Measurements from ENCODE around the gene NAXE. TPM values are rescaled to one million over a fixed set of nuclear protein-coding genes. Genes with fewer than 3 reads are reported as not detected.

NAXE gene
- total RNA-seq, 4 donors from 2014 or later, result 42.7 to 80.8 (median 63.3) TPM

DNA sequence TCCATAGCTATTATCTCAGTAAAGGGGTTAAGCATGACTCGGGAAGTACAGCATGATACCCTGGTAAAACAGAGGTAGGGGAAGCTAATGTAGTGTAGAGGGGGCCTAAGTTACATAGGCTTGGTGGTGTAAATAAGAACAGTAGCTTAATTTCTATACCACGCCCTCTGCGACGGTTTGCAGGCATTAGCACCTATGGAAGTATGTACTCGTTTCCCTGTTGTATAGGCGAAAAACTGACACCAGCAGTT, 470 bp upstream of the NAXE start:
- Histone ChIP-seq H3K4me1 (peaks cover 16% of the 10 kb centered on the region), H3K9me3 (no peaks in the 10 kb centered on the region), H3K4me3 (peak overlapping the region; percentile 57), H3K27ac (peak overlapping the region; percentile 80), H3K36me3 (peaks cover 29% of the 10 kb centered on the region), H3K27me3 (no peaks in the 10 kb centered on the region)
- TF ChIP-seq EP300 (IDR thresholded peaks at IDR 0.05) (no peak), POLR2A (IDR thresholded peaks at IDR 0.05) (no peak), POLR2AphosphoS5 (IDR thresholded peaks at IDR 0.05) (no peak)
- TF ChIP-seq, protein P1, sequence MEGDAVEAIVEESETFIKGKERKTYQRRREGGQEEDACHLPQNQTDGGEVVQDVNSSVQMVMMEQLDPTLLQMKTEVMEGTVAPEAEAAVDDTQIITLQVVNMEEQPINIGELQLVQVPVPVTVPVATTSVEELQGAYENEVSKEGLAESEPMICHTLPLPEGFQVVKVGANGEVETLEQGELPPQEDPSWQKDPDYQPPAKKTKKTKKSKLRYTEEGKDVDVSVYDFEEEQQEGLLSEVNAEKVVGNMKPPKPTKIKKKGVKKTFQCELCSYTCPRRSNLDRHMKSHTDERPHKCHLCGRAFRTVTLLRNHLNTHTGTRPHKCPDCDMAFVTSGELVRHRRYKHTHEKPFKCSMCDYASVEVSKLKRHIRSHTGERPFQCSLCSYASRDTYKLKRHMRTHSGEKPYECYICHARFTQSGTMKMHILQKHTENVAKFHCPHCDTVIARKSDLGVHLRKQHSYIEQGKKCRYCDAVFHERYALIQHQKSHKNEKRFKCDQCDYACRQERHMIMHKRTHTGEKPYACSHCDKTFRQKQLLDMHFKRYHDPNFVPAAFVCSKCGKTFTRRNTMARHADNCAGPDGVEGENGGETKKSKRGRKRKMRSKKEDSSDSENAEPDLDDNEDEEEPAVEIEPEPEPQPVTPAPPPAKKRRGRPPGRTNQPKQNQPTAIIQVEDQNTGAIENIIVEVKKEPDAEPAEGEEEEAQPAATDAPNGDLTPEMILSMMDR (IDR thresholded peaks at IDR 0.05), result no peak
- no peak for DNase-seq (ENCODE audit: low spot score in 2 of 2)
- WGBS, result 15% methylated on average over 6 of the region's 6 CpGs

DNA sequence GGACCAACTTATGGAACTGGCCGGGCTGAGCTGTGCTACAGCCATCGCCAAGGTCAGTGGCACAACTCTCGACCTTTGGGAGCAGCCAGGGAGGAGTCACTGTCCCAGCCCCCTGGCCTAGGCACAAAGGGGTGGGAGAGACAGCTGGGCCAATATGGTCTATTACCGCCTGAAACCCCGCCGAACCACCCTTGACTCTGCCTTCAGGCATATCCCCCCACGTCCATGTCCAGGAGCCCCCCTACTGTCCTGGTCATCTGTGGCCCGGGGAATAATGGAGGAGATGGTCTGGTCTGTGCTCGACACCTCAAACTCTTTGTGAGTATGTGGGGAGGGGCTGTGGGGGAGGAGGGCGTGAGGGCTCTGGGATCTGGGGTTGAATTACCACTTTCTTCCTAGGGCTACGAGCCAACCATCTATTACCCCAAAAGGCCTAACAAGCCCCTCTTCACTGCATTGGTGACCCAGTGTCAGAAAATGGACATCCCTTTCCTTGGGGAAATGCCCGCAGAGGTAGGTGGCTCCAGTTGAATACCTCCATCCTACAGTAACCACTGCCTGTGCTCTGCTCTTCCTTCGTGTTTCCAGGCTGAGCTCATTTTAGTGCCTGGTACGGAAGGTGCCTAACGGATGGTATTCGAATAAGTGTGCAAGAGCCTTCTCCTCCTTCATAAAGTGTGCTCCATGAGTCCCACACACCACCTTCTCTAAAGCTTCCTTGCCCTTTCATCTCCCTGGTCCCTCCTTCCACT, 758 bp downstream of the NAXE start:
- no peak for DNase-seq (ENCODE audit: low spot score in 2 of 2)
- Histone ChIP-seq H3K9me3 (no peaks in the 10 kb centered on the region), H3K4me3 (peak overlapping the region; percentile 57), H3K27ac (peak overlapping the region; percentile 80), H3K36me3 (peaks cover 41% of the 10 kb centered on the region), H3K27me3 (no peaks in the 10 kb centered on the region), H3K4me1 (peaks cover 16% of the 10 kb centered on the region)
- TF ChIP-seq POLR2AphosphoS5 (IDR thresholded peaks at IDR 0.05), result no peak
- WGBS, result 54% methylated on average over 11 of the region's 16 CpGs

DNA sequence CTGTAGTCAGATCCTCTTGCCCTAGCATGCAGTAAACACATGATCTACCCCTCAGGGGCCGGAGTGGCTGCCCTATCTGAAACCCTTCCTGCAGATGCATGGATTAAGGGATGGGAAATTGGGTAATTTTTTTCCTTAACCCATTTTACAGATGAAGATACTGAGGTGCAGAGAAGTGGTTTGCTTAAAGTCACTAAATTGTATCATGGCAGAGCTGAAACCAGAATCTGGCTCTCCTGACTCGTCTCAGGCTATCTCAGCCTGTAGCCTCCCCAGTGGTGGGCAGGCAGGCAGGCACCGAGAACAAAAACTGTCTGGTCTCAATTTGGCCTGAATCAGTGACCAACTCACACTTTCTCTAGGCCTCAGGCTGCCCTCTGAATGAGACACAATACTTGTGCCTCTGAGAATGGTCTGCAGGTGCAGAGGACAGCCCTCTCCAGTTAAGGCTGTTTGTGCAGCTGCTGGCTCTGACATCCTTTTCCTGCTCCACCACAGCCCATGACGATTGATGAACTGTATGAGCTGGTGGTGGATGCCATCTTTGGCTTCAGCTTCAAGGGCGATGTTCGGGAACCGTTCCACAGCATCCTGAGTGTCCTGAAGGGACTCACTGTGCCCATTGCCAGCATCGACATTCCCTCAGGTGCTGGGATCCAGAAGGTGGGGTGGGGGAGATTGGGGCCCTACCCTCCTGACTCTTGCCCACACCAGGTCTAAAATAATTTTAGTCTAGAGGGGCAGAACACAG, 1.5 kb downstream of the NAXE start:
- H3K27ac ChIP-seq, result no peak overlapping the region
- H3K36me3 ChIP-seq, result peaks cover 49% of the 10 kb centered on the region
- H3K9me3 ChIP-seq, result no peaks in the 10 kb centered on the region
- no peak overlapping the region for H3K4me3 ChIP-seq
- H3K27me3 ChIP-seq, result no peaks in the 10 kb centered on the region
- TF ChIP-seq EP300 (IDR thresholded peaks at IDR 0.05), result no peak
- no peak for TF ChIP-seq POLR2A (IDR thresholded peaks at IDR 0.05)
- TF ChIP-seq POLR2AphosphoS5 (IDR thresholded peaks at IDR 0.05), result no peak
- 73% methylated on average over 8 of the region's 8 CpGs for WGBS
- peaks cover 16% of the 10 kb centered on the region for H3K4me1 ChIP-seq
- no peak for DNase-seq (ENCODE audit: low spot score in 2 of 2)

DNA sequence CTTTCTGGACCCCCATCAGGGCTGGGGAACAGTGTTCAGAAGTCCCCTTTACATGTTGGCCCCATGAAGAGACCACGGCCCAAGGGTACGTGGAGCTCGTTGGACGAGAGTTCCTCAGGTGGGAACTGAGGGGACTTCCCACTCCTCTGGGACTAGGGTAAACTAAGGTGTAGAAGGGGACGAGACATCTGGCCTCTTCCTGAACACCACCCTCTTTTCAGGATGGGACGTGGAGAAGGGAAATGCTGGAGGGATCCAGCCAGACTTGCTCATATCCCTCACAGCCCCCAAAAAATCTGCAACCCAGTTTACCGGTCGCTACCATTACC, 2.0 kb downstream of the NAXE start:
- peaks cover 54% of the 10 kb centered on the region for H3K36me3 ChIP-seq
- H3K4me1 ChIP-seq, result peaks cover 16% of the 10 kb centered on the region
- no peak for TF ChIP-seq POLR2A (IDR thresholded peaks at IDR 0.05)
- TF ChIP-seq, protein P1 (IDR thresholded peaks at IDR 0.05), result no peak
- TF ChIP-seq POLR2AphosphoS5 (IDR thresholded peaks at IDR 0.05), result no peak
- H3K27me3 ChIP-seq, result no peaks in the 10 kb centered on the region
- WGBS, result 79% methylated on average over 7 of the region's 8 CpGs
- no peak for DNase-seq (ENCODE audit: low spot score in 2 of 2)
- no peak overlapping the region for H3K4me3 ChIP-seq
- no peak overlapping the region for H3K27ac ChIP-seq
- H3K9me3 ChIP-seq, result no peaks in the 10 kb centered on the region

DNA sequence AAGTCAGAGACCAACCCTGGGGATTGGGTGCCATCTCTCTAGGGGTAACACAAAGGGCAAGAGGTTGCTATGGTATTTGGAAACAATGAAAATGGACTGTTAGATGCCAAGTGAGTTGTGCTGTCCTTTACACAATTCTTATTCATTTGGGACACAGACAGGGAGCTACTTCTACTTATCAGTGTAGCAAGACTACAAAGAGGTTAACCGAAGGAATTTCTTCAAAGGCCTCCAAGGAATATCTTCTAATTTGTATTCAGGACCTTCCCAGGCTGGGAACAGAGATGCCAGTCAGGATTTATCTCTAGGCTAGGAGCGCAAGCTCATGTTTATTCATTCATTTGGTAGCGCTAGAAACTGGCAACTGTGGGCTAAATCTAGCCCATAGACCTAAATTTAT, 2.6 kb downstream of the NAXE start:
- no peak for DNase-seq (ENCODE audit: low spot score in 2 of 2)
- H3K9me3 ChIP-seq, result no peaks in the 10 kb centered on the region
- H3K36me3 ChIP-seq, result peaks cover 57% of the 10 kb centered on the region
- no peak for TF ChIP-seq POLR2A (IDR thresholded peaks at IDR 0.05)
- TF ChIP-seq, protein P1 (IDR thresholded peaks at IDR 0.05), result no peak
- TF ChIP-seq EP300 (IDR thresholded peaks at IDR 0.05), result no peak
- TF ChIP-seq POLR2AphosphoS5 (IDR thresholded peaks at IDR 0.05), result no peak
- no peak overlapping the region for H3K4me3 ChIP-seq
- no peaks in the 10 kb centered on the region for H3K27me3 ChIP-seq
- peaks cover 16% of the 10 kb centered on the region for H3K4me1 ChIP-seq
- 58% methylated on average over 3 of the region's 3 CpGs for WGBS
- no peak overlapping the region for H3K27ac ChIP-seq

DNA sequence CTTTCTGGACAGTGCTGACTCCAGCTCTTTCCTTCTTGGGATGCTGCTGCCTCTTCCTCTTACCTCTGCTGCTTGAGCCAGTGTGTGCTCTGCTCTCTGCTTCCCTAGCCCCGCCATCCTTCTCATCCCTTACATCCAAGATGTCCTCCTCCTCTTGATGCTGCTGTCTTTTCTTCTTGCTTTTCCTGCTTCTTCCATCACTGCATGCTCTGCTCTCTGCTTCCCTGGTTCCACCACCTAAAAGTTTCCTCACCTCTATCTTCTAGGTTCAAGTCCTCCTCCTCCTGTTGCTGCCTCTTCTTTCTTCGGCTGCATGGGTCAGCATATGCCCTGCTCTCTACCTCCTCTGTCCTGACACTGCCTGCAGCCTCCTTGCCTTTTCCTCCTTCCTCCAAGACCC, 3.4 kb downstream of the NAXE start:
- 87% methylated on average over 2 of the region's 2 CpGs for WGBS
- Histone ChIP-seq H3K9me3 (no peaks in the 10 kb centered on the region), H3K27ac (no peak overlapping the region), H3K4me1 (peaks cover 17% of the 10 kb centered on the region), H3K27me3 (no peaks in the 10 kb centered on the region), H3K4me3 (no peak overlapping the region), H3K36me3 (peaks cover 57% of the 10 kb centered on the region)
- no peak for DNase-seq (ENCODE audit: low spot score in 2 of 2)
- TF ChIP-seq, protein P1 (IDR thresholded peaks at IDR 0.05), result no peak
- TF ChIP-seq EP300 (IDR thresholded peaks at IDR 0.05) (no peak), POLR2A (IDR thresholded peaks at IDR 0.05) (no peak), POLR2AphosphoS5 (IDR thresholded peaks at IDR 0.05) (no peak)

Measured in suprapubic skin (tissue), 4 donors.